HCEC 1CT (cell line): ENCODE data around the gene PYGO2.
"Not testable (repeated sequence)": the region's sequence is repeated elsewhere in the genome, so short reads cannot be mapped to it uniquely, and the experiment has no call there.

ENCODE experiments used
- DNase-seq: peaks from one replicate; pipeline ENCODE4 v3.0.0-alpha.2; 2017

The PYGO2 gene

DNA sequence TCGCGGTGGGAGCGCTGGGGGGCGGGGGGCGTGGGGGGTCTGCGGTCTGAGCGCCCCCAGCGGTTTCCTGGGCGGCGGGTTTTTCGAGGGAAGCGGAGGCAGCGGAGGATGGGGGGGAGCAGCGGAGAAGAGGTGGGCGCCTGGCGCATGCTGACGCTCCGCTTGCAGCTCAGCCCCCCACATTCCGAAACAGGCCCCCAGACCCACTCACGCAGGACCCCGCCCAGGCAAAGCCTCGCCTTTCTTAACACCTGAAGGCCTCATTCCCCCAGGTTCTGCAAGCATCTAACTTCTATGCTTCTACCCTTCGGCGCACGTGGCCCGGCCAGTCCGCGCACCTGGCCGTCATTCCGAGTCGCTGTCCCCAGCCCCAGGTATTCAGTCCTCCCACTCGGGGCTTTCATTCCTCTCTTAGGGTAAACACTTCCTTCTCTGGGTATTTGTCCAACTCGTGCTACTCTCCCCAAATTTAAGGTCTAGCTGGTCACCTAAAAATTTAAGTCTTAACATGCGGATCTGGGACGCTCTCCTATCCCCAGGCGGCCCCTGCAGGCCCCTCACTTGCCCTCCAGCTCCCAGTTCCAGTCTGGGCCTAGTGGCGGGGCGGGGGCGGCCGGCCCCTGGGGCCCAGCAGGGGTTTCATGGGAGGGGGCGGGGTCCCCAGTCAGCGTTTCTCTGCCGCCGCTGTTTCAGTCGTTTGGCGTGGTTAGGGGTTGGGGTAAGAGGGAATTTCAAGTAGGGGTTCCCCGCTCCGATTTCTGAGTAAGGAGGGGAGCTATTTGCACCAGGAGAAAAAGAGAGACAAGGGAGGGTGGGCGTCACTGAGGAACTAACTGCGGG lies 38.2 kb upstream of the PYGO2 start:
- no peak for DNase-seq

DNA sequence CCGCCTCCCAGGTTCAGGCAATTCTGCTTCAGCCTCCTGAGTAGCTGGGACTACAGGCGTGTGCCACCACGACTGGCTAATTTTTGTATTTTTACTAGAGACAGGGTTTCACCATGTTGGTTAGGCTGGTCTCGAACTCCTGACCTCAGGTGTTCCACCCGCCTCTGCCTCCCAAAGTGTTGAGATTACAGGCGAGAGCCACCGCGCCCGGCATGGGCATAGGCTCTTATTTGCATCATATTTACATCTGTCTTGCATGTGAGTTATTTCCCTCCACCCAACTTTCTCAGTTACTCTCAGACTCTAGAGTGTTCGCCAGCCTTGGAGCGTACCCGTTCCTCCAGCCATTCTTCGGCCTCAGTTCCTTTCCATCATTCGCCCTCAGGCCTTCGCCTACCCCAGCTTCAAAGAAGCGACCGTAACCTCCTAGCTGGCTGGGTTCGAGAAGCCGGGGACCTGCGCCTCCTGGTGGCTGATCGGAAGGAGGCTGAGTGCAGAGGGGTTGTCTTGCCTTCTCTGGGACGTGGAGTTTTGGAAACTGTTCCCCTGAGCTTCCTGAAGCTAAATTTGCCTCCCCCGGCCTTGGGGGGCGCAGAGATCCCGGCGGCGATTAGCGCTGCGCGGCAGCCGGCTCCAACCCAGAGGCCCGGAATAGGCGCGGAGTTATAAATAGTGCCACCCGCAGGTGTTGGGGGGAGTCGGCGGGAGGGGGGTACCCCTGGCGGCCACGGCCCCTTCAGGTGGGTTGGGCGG lies 37.4 kb upstream of the PYGO2 start:
- peak; percentile 76 for DNase-seq

DNA sequence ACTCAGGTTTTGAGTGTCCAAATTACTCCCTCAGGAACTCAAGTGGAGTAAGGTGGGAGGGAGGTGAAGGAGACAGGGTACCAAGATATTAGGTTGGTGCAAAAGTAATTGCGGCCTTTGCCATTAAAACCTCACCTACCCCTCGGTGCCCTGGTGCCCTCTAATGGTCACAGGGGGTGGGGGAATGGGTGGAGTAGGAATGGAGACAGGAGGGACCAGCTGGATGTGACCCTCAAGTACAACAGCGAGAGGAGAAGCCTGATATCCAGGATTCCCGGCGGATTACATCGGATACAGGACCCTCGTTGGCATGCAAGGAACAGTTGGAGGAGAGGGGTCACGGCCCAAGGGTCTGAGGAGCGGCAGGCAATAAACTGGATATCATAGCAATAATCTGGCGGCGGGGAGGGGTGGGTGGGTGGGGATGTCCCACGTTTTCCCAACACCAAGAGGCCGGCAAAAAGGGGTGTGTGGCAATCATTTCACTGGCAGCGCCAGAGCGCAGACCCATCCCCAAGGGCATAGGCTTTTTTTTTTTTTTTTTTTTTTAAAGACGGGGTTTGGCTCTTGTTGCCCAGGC lies 36.7 kb upstream of the PYGO2 start:
- no peak for DNase-seq

DNA sequence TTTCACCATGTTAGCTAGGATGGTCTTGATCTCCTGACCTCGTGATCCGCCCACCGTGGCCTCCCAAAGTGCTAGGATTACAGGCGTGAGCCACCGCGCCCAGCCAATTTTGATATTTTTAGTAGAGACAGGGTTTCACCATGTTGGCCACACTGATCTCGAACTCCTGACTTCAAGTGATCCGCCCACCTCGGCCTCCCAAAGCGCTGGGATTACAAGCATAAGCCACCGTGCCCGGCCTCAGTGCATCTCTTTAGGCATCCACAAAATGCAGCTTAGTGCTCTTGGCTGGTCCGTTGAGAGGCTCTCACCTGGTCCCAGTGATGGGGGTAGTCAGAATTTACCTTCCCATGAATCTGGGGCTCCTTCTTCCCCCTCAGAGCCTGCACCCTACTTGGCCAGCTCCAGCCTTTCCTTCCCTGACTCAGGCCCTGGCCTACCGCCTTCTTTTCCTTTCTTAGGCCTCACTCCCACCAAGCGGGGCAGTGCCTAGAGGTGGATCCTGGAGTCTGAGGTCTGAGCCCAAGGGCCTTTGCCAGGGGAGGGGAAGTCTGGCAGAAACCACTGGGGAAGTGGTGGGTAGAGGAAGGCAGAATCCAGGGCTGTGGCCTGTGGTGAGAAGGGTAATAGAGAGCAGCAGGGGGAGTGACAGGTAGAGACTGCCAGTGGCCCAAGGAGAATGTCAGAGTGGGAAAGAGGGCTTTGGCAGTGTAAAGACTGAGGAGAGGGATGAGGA lies 35.6 kb upstream of the PYGO2 start:
- DNase-seq = no peak

DNA sequence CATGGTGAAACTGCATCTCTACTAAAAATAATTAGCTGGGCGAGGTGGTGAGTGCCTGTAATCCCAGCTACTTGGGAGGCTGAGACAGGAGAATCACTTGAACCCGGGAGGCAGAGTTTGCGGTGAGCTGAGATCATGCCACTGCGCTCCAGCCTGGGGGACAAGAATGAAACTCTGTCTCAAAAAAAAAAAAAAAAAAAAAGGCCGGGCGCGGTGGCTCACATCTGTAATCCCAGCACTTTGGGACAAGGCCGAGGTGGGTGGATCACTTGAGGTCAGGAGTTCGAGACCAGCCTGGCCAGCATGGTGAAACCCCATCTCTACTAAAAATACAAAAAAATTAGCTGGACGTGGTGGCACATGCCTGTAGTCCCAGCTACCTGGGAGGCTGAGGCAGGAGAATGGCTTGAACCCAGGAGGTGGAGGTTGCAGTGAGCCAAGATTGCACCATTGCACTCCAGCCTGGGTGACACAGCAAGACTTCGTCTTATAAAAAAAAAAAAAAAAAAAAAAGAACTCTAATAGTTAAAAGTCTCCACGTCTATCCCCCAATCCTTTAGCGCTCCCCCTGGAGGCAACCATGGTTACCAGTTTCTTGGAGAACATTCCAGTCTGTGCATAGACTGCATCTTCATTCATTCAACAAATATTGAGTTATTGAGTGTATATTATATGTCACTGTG lies 33.9 kb upstream of the PYGO2 start:
- DNase-seq = peak; percentile 78

DNA sequence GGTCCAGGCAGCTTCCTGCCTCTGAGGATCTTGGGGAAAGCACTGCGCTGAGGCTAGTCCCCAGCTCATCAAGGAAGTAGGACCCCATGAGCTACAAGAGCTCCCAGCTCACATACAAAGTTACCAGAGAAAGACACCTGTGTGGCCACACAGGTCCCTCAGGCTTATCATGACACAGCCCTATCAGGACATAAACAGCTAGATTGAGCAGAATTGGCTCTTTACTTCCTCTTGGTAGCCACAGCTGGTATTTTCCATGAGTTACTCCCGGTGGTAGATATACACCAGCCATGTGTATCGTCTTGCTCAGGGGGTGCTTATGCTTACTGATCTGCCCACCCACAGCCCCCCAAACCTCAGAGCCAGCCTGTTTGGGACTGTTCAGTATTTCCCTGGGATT lies 33.0 kb upstream of the PYGO2 start:
- no peak for DNase-seq

DNA sequence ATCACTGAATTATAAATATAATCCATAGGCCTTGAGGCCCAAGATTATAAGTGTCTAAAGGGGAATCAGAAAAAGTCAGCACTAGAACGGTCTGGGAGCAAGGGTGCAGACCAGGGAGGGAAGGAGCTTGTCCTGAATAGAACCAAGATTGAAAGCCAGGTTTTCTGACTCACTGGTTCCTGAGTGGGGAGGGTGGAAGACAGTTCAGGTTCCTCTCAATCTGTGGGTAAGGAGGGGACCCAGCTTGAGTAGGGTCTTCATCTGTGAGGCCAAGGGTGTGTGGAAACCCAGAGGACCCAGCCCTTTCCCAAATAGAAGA lies 32.6 kb upstream of the PYGO2 start:
- no peak for DNase-seq

DNA sequence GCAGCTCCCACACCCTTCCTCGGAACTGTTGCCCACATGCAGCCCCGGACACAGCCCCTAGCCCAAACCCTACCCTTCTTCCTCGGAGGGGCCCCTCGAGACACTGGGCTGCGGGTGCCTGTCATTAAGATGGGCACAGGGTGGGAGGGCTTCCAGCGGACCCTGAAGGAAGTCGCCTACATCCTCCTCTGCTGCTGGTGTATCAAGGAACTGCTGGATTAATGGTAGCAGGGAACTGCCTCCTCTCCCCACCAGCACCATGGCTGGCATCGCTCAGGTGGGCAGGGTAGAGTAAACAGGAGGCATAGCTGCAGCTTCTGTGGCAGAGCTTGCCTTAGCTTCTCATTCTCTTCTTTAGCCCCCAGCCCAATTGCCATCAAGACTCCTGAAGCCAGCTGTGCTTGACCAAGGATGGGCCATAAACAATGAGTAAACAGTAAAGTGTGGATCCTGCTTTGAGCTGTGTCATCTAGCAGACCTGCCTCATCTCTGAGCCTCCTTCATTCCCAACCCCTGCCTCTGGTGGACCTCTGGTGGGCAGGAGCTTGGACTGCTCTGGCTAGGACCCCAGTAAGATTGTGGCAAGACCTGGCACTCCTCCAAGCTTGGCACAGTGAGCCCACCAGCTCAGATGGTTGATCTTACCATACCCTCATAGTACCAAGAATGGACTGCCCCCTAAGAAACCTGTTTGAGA lies 32.1 kb upstream of the PYGO2 start, which contains the start of gene LENEP:
TSS of gene LENEP (plus strand) at position 15 of the 697 bp plus-strand sequence. CDS start at position 37, 22 bp downstream.
- DNase-seq = no peak

DNA sequence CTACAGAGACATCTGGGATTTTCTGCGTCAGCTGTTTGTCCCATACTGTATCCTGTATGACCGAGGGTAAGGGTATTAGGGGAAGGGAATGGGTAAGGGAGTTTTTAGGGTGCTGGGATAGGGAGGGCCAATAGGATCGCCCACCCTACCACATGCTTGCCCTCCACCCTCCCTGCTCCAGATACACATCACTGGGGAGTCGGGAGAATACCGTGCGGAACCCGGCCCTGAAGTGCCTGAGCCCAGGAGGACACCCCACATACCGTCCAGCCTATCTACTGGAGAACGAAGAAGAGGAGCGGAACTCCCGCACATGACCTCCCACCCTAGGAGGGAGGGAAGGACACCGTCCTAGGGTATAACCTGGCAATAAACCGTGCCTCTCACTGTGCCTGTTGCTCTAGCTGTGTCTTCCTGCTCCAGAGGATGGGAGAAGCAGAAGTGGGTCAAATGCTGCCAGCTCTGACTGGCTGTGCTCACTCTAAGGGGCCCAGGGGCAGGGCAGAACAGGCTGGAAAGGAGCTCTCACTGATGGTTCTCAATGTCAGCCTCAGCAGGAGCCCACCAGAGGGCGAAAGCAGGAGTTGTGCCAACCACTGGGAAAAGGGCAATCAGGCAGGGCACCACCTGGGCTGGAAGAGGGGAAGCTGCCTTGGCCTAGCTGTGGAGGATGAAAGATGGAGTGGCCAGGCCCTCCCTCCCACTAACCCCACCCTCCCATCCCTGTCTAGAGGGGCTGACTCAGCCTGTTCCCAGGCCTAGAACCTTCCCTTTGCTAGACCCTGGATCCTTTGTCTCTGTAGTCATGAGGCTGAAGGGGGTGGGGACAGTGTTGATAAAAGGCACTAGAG lies 31.4 kb upstream of the PYGO2 start:
- no peak for DNase-seq

DNA sequence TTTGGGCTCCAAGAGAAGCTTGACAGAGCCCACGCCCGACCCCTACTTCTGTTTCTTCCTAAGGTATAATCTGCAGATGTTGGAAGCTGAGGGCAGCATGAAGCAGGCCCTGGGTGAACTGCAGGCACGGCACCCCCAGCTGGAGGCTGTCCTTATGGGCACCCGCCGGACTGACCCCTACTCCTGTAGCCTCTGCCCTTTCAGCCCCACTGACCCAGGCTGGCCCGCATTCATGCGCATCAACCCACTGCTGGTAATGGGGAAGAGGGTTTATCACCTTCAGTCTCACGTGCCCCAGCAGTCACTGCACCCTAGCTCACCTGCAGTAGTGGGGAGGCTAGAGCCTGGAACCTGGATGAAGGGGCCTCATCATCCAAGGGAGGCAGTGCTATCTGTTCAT lies 28.7 kb upstream of the PYGO2 start:
- DNase-seq = no peak

DNA sequence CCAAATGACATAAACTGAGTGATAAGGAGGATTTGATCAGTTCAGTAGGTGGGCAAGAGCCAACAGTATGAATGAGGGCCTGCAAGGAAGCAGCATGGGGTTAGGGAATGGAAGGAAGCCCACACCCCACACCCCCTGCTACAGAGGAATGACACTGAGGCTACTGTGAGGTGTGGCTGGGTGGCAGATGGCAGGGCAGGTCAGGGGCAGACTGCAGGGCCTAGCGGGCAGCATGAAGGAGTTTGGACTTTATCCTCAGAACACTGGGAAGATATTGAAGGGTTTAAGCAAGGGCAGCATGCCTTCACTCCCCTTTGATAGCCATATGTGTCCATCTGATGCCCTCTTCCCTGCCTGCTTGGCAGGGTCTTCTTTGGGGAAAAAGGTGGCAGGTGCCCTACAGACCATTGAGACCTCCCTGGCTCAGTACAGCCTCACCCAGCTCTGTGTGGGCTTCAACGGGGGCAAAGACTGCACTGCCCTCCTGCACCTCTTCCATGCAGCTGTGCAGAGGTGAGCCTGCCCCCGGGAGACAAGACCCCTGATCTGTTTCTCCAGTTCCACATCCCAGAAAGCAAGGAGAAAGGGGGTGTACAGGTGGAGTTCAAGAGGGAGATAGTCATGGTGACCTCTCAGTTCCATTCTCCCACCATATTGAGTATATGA lies 27.7 kb upstream of the PYGO2 start:
- no peak for DNase-seq

DNA sequence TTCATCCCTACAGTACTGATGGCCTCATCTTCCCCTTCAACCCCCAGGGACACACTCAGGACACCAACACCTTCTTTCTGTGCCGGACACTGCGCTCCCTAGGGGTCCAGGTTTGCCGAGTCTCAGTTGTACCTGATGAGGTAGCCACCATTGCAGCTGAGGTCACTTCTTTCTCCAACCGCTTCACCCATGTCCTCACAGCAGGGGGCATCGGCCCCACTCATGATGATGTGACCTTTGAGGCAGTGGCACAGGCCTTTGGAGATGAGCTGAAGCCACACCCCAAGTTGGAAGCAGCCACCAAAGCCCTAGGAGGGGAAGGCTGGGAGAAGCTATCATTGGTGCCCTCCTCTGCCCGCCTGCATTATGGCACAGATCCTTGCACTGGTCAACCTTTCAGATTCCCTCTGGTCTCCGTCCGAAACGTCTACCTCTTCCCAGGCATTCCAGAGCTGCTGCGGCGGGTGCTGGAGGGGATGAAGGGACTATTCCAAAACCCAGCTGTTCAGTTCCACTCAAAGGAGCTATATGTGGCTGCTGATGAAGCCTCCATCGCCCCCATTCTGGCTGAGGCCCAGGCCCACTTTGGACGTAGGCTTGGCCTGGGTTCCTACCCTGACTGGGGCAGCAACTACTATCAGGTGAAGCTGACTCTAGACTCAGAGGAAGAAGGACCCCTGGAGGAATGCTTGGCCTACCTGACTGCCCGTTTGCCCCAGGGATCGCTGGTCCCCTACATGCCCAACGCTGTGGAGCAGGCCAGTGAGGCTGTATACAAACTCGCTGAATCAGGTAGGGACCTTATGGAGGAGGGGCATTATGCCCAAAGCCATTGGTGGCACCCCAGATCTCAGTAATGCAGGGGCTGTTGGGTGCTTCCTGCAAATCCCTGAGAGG lies 26.7 kb upstream of the PYGO2 start:
- DNase-seq = no peak

DNA sequence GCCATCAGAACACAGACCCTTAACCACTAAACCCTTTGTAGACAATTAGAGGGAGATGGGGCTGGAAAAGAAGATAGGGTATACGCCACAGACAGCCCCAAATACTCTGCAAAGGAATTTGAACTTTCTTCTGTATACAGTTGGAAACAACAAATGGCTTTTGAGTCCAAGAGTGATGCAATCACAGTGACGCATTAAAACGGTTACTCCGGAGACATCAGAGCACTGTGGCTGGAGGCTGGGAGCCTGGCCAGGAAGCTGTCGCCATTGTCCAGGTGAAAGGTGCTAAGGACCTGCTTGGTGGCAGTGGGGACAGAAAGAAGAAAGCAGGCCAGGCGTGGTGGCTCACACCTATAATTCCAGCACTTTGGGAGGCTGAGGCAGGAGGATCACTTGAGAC lies 25.7 kb upstream of the PYGO2 start:
- DNase-seq = no peak

DNA sequence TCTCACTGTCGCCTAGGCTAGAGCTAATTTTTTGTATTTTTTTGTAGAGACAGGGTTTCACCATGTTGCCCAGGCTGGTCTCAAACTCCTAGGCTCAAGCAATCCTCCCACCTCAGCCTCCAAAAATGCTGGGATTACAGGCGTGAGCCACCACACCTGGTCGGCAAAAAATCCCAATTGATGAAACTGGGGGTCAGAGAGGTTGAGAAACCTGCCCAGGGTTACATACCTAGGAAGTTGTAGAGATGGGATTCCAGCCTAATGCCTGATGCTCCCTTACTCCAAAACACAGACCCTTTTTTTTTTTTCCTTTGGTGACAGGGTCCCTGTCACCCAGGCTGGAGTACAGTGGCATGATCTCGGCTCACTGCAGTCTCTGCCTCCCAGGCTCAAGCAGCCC lies 25.2 kb upstream of the PYGO2 start:
- DNase-seq = not testable (repeated sequence)

DNA sequence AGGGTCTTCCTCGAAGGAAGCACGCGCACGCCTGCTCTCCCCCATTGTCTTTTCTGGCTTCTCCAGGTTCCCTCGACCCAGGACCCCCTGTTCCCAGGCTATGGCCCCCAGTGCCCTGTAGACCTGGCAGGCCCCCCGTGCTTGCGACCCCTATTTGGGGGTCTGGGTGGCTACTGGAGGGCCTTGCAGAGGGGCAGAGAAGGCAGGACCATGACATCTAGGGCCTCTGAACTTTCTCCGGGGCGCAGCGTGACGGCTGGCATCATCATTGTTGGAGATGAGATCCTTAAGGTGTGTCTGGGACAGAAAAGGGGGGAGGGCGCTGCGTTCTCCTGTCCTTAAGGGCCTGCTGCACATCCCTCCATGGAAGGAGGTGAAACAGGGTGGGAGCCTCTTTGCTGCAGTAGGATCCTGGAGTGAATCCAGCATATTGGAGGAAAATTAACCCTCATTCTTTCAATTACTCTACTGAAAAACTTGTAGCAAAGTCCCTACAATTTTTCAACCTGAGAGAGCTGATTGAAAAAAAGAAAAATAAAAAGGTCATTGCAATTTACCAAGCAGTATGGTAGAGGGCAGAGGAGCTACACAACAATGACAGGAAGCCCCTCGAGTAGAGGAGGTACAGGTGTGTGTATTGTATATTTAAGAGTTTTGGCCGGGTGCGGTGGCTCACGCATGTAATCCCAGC lies 22.3 kb upstream of the PYGO2 start:
- DNase-seq = no peak

DNA sequence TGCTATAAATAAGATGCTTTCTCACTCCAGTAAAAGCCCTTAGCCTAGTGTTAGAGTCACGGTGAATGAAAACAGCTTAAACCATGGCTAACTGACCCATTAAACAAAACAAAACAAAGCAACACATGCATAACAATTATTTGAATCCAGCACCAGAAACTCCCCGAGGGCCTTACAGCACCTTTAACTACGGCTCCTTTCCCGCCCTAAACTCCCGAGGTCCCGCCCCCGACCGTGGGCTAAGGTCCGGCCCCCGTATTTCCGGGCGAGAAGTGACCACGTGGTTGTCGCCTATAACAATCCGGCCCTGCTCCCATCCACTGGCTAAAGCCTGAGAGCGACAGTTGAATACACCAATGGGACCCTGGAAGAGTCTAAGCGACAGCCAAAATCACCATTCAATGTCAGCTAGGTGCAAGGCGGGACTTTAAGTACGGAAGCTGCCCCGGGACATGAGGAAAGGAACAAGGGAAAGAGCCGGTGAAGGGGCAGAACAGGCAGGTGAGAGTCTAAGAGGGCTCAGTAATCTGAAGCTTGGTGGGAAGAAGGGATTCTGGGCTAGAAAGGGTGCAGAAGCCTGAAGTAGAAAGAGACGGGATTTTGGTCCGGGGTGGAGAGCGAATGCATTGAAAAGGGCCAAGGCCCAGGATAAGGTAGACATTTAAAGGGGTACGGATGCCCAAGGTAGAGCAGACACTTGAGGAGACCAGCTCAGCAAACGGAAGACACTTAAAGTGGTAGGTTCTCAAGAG lies 21.5 kb upstream of the PYGO2 start, which contains the start of gene FLAD1:
TSS of gene FLAD1 (plus strand) at position 448 of the 752 bp plus-strand sequence. CDS start 351 bp downstream, outside the sequence.
- DNase-seq = peak; percentile 99

DNA sequence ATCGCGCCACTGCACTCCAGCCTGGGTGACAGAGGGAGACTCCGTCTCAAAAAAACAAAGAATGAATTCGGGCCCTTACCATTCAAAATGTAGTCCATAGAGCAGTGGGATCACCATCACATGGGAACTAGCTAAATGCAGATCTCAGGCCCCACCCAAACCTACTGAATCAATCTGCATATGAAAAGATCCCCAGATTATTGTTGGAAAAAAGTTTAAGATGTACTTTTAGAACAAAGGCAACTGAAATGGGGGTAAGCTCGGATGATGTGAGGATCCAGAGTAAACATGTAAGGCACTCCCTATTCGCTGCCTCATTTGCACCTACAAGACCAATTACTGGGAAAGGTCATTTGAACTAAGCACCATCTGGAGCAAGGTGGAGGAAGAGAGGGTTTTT lies 20.8 kb upstream of the PYGO2 start:
- no peak for DNase-seq

DNA sequence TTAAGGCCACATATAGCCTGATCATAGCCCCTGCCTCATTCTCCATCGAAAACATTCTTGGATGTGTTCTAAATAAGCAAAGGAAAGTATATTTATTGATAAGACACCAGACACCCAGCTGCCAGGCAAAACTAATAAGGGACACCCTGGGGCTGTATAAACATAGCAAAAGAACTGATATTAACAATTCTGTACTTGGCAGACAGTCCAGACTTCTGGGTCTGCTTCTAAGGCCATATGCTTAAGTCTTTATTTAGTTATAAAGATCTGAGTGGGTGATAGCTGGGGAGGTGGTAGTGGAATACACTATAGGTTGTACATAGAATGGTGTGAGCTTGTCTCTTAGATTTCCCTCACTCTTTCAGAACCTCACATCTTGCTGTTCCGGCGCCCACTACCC lies 16.8 kb upstream of the PYGO2 start:
- DNase-seq = no peak
